ENCODE data around the gene PTPRN2. TPM values are rescaled to one million over a fixed set of nuclear protein-coding genes. Genes with fewer than 3 reads are reported as not detected.

PTPRN2 gene
- total RNA-seq, 1 experiment from 2014 or later = 0.11 TPM

GRCh38 chr7:157846271-157846670 lies 741.4 kb downstream of the PTPRN2 start:
- DNase-seq (ENCODE audit: low spot score) = no peak
- TF ChIP-seq CTCF (conservative IDR thresholded peaks at IDR 0.05; ENCODE audit: low read depth, low read length) (no peak), EZH2 (IDR thresholded peaks at IDR 0.05; ENCODE audit: borderline replicate concordance, low read depth, low read length, poor library complexity, severe bottlenecking) (no peak)
- Histone ChIP-seq H3K4me3 (ENCODE audit: low read depth, low read length, poor library complexity, severe bottlenecking) (no peak overlapping the region), H3K27me3 (replicated peaks; ENCODE audit: insufficient read depth, low read depth, low read length, poor library complexity) (peaks cover 69% of the 10 kb centered on the region), H3K4me1 (ENCODE audit: insufficient read depth, low read length, poor library complexity, severe bottlenecking) (no peaks in the 10 kb centered on the region), H3K36me3 (ENCODE audit: insufficient read depth, low read length, poor library complexity, severe bottlenecking) (no peaks in the 10 kb centered on the region), H3K9me3 (ENCODE audit: low read depth, low read length, poor library complexity, severe bottlenecking) (no peaks in the 10 kb centered on the region), H3K27ac (ENCODE audit: low read depth, low read length, poor library complexity, severe bottlenecking) (no peak overlapping the region)
- BruUV-seq (replicated peaks) = no TSS peak
- POLR2A ChIA-PET (ENCODE audit: low non-redundant PET) = no interaction called here
- CTCF ChIA-PET = no interaction called here
- intact Hi-C loops (cut with micrococcal nuclease; ENCODE audit: unreplicated experiment) = no loop called here

GRCh38 chr7:157845203-157845835 lies 742.3 kb downstream of the PTPRN2 start:
- H3K4me1 ChIP-seq (ENCODE audit: insufficient read depth, low read length, poor library complexity, severe bottlenecking) = no peaks in the 10 kb centered on the region
- no peak for TF ChIP-seq EZH2 (IDR thresholded peaks at IDR 0.05; ENCODE audit: borderline replicate concordance, low read depth, low read length, poor library complexity, severe bottlenecking)
- TF ChIP-seq CTCF (conservative IDR thresholded peaks at IDR 0.05; ENCODE audit: low read depth, low read length) = no peak
- peaks cover 5% of the 10 kb centered on the region for H3K9me3 ChIP-seq (ENCODE audit: low read depth, low read length, poor library complexity, severe bottlenecking)
- no peaks in the 10 kb centered on the region for H3K36me3 ChIP-seq (ENCODE audit: insufficient read depth, low read length, poor library complexity, severe bottlenecking)
- H3K4me3 ChIP-seq (ENCODE audit: low read depth, low read length, poor library complexity, severe bottlenecking) = no peak overlapping the region
- no TSS peak for BruUV-seq (replicated peaks)
- no peak for DNase-seq (ENCODE audit: low spot score)
- ChIA-PET POLR2A (ENCODE audit: low non-redundant PET) (no interaction called here), CTCF (no interaction called here)
- intact Hi-C loops (cut with micrococcal nuclease; ENCODE audit: unreplicated experiment) = no loop called here
- peaks cover 60% of the 10 kb centered on the region for H3K27me3 ChIP-seq (replicated peaks; ENCODE audit: insufficient read depth, low read depth, low read length, poor library complexity)
- H3K27ac ChIP-seq (ENCODE audit: low read depth, low read length, poor library complexity, severe bottlenecking) = no peak overlapping the region

- H3K9me3 ChIP-seq (ENCODE audit: low read depth, low read length, poor library complexity, severe bottlenecking) = peaks cover 12% of the 10 kb centered on the region
- POLR2A ChIA-PET (ENCODE audit: low non-redundant PET) = no interaction called here
- no peak for TF ChIP-seq CTCF (conservative IDR thresholded peaks at IDR 0.05; ENCODE audit: low read depth, low read length)
- no peak for TF ChIP-seq EZH2 (IDR thresholded peaks at IDR 0.05; ENCODE audit: borderline replicate concordance, low read depth, low read length, poor library complexity, severe bottlenecking)
- BruUV-seq (replicated peaks) = no TSS peak
- DNase-seq (ENCODE audit: low spot score) = no peak
- no peak overlapping the region for H3K27ac ChIP-seq (ENCODE audit: low read depth, low read length, poor library complexity, severe bottlenecking)
- intact Hi-C loops (cut with micrococcal nuclease; ENCODE audit: unreplicated experiment) = no loop called here
- H3K36me3 ChIP-seq (ENCODE audit: insufficient read depth, low read length, poor library complexity, severe bottlenecking) = no peaks in the 10 kb centered on the region
- H3K4me1 ChIP-seq (ENCODE audit: insufficient read depth, low read length, poor library complexity, severe bottlenecking) = no peaks in the 10 kb centered on the region
- H3K27me3 ChIP-seq (replicated peaks; ENCODE audit: insufficient read depth, low read depth, low read length, poor library complexity) = peaks cover 53% of the 10 kb centered on the region
- no peak overlapping the region for H3K4me3 ChIP-seq (ENCODE audit: low read depth, low read length, poor library complexity, severe bottlenecking)
- CTCF ChIA-PET = no interaction called here
Measured at GRCh38 chr7:157844611-157845010, 743.0 kb downstream of the PTPRN2 start.

Measured in A673 (cell line).